ENCODE measurements around the gene TIMM10B. TPM values are rescaled to one million over a fixed set of nuclear protein-coding genes. Genes with fewer than 3 reads are reported as not detected.

TIMM10B gene
- total and polyA plus RNA-seq, 2 donors (not counting 1 experiment from before 2014, with no cell fraction given): 40.9 to 47.4 TPM

DNA sequence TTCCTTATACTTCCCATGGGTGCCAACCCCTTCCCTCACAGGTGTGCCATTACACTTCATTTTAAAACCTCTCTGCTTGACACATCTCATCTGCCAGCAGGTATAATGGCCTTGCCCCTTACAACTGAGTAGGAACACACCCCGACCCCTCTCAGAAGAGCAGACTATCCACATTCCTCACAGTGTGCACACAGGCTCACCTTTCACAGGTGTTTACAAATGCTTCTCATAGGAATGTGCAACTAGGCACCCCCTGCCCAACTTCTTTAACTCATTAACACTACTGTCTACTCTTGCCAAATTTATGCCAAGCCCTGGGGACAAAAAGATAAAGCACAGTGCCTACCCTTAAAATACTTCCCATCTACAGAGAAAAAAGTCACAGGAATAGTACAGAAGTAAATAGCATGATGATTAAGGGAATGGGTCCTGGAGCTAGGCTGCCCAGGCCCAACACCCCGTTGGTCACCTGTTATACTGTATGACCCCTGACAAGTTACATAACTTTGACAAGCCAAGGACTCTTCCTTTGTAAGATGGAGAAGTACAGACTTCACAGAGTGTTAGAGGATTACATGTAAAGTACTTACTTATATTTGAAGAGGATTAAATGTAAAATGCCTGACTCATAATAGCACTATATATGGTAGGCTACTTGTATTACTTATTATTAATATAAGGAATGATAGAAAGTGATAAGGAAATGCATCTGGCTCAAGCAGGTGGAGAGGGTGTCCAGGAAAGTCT, 22.8 kb upstream of the TIMM10B start:
- H3K9me3 ChIP-seq (ENCODE audit: control insufficient read depth, insufficient read depth, low read depth, low read length): no peaks in the 10 kb centered on the region
- H3K4me3 ChIP-seq (replicated peaks in 1 of 4; ENCODE audit: control extremely low read depth in 1 of 4, insufficient read depth in 1 of 4, low read depth in 3 of 4, low read length in 4 of 4): no peak overlapping the region
- H3K79me2 ChIP-seq (ENCODE audit: control insufficient read depth, insufficient read depth, low read length): no peaks in the 10 kb centered on the region
- H3K27ac ChIP-seq (ENCODE audit: insufficient read depth, low read length): no peak overlapping the region
- peaks cover 17% of the 10 kb centered on the region for H3K36me3 ChIP-seq (ENCODE audit: control insufficient read depth, insufficient read depth, low read length)
- TF ChIP-seq EZH2 (IDR thresholded peaks at IDR 0.05; ENCODE audit: low read length, missing control alignments): no peak
- TF ChIP-seq CTCF (conservative IDR thresholded peaks at IDR 0.05 in 1 of 2, IDR thresholded peaks at IDR 0.05 in 1 of 2; ENCODE audit: low read depth in 1 of 2, low read length in 2 of 2): no peak
- H4K20me1 ChIP-seq (ENCODE audit: control insufficient read depth, extremely low read depth, insufficient read depth, low read length): no peaks in the 10 kb centered on the region
- no peaks in the 10 kb centered on the region for H3K4me1 ChIP-seq (ENCODE audit: control insufficient read depth, extremely low read depth, insufficient read depth, low read length)
- no peak for DNase-seq (ENCODE audit: low read depth in 2 of 2)
- no peak overlapping the region for H2AFZ ChIP-seq (ENCODE audit: low read length)
- H3K9ac ChIP-seq (ENCODE audit: insufficient read depth, low read length): no peak overlapping the region
- no peaks in the 10 kb centered on the region for H3K27me3 ChIP-seq (ENCODE audit: control insufficient read depth, insufficient read depth, low read length)
- no peak overlapping the region for H3K4me2 ChIP-seq (ENCODE audit: extremely low read depth, insufficient read depth, low read length)

DNA sequence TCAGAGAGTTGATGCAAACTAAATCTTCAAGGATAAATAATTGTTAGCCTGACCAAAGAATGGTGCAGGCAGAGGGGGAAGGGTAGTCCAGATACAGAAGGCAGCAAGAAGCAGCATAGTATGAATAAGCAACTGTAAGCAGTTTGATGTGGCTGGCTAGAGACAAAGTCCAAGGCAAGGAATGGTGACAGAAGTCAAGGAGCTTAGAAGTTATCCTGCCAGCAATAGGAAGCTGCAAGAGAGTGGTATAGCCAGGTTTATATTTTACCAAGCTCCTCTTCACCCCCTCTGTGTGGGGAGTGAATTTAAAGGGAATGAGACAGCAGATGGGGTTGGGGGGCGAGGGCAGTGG, 22.2 kb upstream of the TIMM10B start:
- Histone ChIP-seq H3K27ac (ENCODE audit: insufficient read depth, low read length) (no peak overlapping the region), H3K9ac (ENCODE audit: insufficient read depth, low read length) (no peak overlapping the region), H3K4me1 (ENCODE audit: control insufficient read depth, extremely low read depth, insufficient read depth, low read length) (no peaks in the 10 kb centered on the region), H3K9me3 (ENCODE audit: control insufficient read depth, insufficient read depth, low read depth, low read length) (no peaks in the 10 kb centered on the region), H2AFZ (ENCODE audit: low read length) (no peak overlapping the region), H3K4me2 (ENCODE audit: extremely low read depth, insufficient read depth, low read length) (no peak overlapping the region), H3K27me3 (ENCODE audit: control insufficient read depth, insufficient read depth, low read length) (no peaks in the 10 kb centered on the region), H3K79me2 (ENCODE audit: control insufficient read depth, insufficient read depth, low read length) (no peaks in the 10 kb centered on the region), H3K4me3 (replicated peaks in 1 of 4; ENCODE audit: control extremely low read depth in 1 of 4, insufficient read depth in 1 of 4, low read depth in 3 of 4, low read length in 4 of 4) (no peak overlapping the region), H3K36me3 (ENCODE audit: control insufficient read depth, insufficient read depth, low read length) (peaks cover 19% of the 10 kb centered on the region), H4K20me1 (ENCODE audit: control insufficient read depth, extremely low read depth, insufficient read depth, low read length) (no peaks in the 10 kb centered on the region)
- DNase-seq (ENCODE audit: low read depth in 2 of 2): no peak
- no peak for TF ChIP-seq EZH2 (IDR thresholded peaks at IDR 0.05; ENCODE audit: low read length, missing control alignments)
- TF ChIP-seq CTCF (conservative IDR thresholded peaks at IDR 0.05 in 1 of 2, IDR thresholded peaks at IDR 0.05 in 1 of 2; ENCODE audit: low read depth in 1 of 2, low read length in 2 of 2): no peak

- no peaks in the 10 kb centered on the region for H4K20me1 ChIP-seq (ENCODE audit: control insufficient read depth, extremely low read depth, insufficient read depth, low read length)
- peak; percentile 55 to 87 for DNase-seq (ENCODE audit: low read depth in 2 of 2)
- no peaks in the 10 kb centered on the region for H3K9me3 ChIP-seq (ENCODE audit: control insufficient read depth, insufficient read depth, low read depth, low read length)
- peak overlapping the region; percentile 26 for H3K4me2 ChIP-seq (ENCODE audit: extremely low read depth, insufficient read depth, low read length)
- H3K4me3 ChIP-seq (replicated peaks in 1 of 4; ENCODE audit: control extremely low read depth in 1 of 4, insufficient read depth in 1 of 4, low read depth in 3 of 4, low read length in 4 of 4): no peak overlapping the region
- peaks cover 11% of the 10 kb centered on the region for H3K4me1 ChIP-seq (ENCODE audit: control insufficient read depth, extremely low read depth, insufficient read depth, low read length)
- no peak overlapping the region for H3K27ac ChIP-seq (ENCODE audit: insufficient read depth, low read length)
- H3K9ac ChIP-seq (ENCODE audit: insufficient read depth, low read length): no peak overlapping the region
- H3K79me2 ChIP-seq (ENCODE audit: control insufficient read depth, insufficient read depth, low read length): peaks cover 11% of the 10 kb centered on the region
- no peak for TF ChIP-seq EZH2 (IDR thresholded peaks at IDR 0.05; ENCODE audit: low read length, missing control alignments)
- no peak for TF ChIP-seq CTCF (conservative IDR thresholded peaks at IDR 0.05 in 1 of 2, IDR thresholded peaks at IDR 0.05 in 1 of 2; ENCODE audit: low read depth in 1 of 2, low read length in 2 of 2)
- H2AFZ ChIP-seq (ENCODE audit: low read length): peak overlapping the region; percentile 78
- H3K27me3 ChIP-seq (ENCODE audit: control insufficient read depth, insufficient read depth, low read length): no peaks in the 10 kb centered on the region
- H3K36me3 ChIP-seq (ENCODE audit: control insufficient read depth, insufficient read depth, low read length): peaks cover 4% of the 10 kb centered on the region
Observed at GRCh38 chr11:6468712-6469495, 12.4 kb upstream of the TIMM10B start.

Data from fibroblast of lung (primary cell).